TTC549 (cell line): ENCODE data around the gene GTF2H2.
"Not testable (repeated sequence)": the region's sequence is repeated elsewhere in the genome, so short reads cannot be mapped to it uniquely, and the experiment has no call there.

ENCODE experiments used
- FAIRE-seq: peaks from 2 replicates; lab custom pipeline; 2012; peaks lifted over from hg19 to GRCh38; lab: Jason Lieb, UNC

The GTF2H2 gene

DNA sequence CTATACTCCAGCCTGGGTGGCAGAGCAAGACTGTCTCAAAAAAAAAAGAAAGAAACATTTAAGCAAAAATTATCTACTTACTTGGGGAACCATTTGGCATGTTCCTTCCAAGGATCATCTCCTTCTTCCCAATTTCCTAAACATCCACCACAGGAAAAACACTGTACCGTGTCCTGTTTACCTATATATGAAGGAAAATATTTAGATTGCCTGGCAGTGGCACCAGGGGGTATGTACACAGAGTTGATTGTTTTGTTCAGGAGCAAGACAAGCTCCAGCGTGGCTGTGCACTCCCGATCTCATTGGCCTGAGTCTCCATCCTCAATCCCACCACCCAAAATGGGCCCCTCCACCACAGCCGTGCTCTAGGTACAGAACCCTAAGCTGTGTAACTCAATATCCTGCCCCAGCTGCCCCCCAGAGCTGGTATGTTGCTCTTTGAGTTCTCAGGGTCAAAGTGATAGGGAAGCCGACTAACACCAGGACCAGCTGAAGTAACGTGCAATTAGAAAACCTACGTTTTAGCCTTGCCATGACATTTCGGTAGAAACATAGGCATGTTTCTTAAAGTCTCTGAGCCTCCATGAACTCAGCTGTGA, 56.2 kb downstream of the GTF2H2 start:
- FAIRE-seq = no peak

DNA sequence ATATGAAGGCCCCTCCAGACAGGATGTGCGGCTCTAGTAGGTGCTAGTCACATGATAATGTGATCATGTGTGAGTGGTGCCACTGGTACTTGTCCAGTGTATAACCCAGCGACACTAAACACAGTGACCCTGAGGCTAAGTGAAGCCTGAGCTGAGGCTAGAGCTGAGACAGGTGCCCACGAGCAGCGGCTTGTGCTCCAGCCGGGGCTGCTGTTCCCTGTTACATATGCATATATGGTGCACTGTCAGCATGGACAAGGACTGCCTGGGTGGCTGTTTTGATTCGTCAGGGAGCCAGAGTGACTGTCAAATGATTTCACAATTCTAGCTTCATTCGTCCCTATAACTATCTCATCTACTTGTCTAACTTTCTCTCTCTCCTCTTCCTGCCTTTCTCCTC, 60.5 kb downstream of the GTF2H2 start:
- FAIRE-seq = not testable (repeated sequence)
